Right atrium auricular region (tissue), 2 donors: ENCODE data around the gene AIFM2. TPM values are rescaled to one million over a fixed set of nuclear protein-coding genes. Genes with fewer than 3 reads are reported as not detected.
A peak's percentile ranks its signal among the peaks of the same experiment; 100 is the strongest.

Experiments
- DNase-seq: peaks from one replicate; pipeline ENCODE4 v3.0.0-alpha.2; 2019; ENCODE audit warnings: low spot score
- H3K27ac ChIP-seq, 2 donors: fragments of 200-600 bp; sonication (generic); 1 replicate in 1 of 2; 2 replicates in 1 of 2; pipeline ENCODE4 v1.5.1; 2016 to 2019
- H3K27me3 ChIP-seq, 2 donors: fragments of 200-600 bp; sonication (generic); one replicate each; pipeline versions ENCODE4 v1.5.1 to v1.6.0; 2017 to 2019
- H3K36me3 ChIP-seq: fragments of 200-600 bp; sonication (generic); one replicate; pipeline ENCODE4 v1.5.1; 2016
- H3K4me1 ChIP-seq, 2 donors: fragments of 200-600 bp; sonication (generic); one replicate each; pipeline versions ENCODE4 v1.5.1 to v1.6.0; 2017 to 2019
- H3K4me3 ChIP-seq, 2 donors: fragments of 200-600 bp; sonication (generic); 1 replicate in 1 of 2; 2 replicates in 1 of 2; pipeline ENCODE4 v1.5.1; 2017 to 2019; ENCODE audit warnings: mild to moderate bottlenecking in 1 of 2, moderate library complexity in 1 of 2
- H3K9me3 ChIP-seq, 2 donors: fragments of 200-600 bp; sonication (generic); one replicate each; pipeline ENCODE4 v1.5.1; 2019
- total RNA-seq, 2 donors: library from RNA; depleted of rRNA; stranded (reverse); fragments of >200 nt; gene quantifications; one replicate each; pipeline ENCODE4 v1.1.0, GENCODE V29; 2016
- TF ChIP-seq, protein P1 (sequence below), 2 donors: fragments of 200-600 bp; sonication (generic); IDR thresholded peaks; one replicate each; pipeline ENCODE4 v1.5.1; 2019; ENCODE audit warnings: antibody characterized with exemption in 2 of 2

Gene AIFM2
- total RNA-seq, 2 donors from 2014 or later = 6.2 to 12.0 TPM

DNA sequence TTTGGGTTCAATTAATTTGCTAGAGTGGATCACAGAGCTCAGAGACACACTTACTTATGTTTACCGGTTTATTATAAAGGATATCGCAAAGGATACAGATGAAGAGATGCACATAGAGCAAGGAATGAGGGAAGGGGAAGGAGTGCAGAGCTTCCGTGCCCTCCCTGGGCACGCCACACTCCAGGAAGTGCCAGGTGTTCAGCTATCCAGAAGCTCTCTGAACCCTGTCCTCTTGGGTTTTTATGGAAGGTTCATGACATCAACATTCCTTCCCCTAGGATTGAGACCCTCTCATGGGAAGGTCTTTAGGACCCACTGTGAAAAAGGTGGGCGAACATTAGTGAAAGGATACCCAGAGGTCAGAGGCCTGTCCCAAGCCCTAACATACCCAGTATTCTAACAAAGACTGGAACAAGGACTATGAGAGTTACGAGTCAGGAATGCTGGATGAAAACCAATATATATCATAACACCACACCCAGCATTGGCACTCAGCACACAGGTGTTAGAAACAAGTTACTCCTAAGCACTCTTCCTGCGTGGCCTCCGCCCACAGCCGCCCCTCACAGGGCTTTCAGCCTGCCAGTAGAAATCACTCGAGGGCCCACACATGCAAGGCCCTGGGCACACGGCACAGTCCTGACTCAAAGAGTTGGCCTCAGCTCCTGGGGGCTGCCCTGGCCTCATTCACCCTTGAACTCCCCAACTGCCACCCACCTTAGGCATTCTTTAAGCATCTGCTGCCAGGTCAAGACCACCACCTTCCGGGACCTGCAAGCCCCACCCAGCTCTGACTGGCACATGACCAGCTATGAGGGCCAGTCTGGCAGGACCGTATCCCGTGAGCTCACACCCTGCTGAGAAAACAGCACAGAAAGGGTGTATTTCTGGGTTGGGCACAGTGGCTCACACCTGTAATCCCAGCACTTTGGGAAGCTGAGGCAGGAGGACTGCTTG, 5.6 kb upstream of the AIFM2 start:
- Histone ChIP-seq H3K9me3 (no peaks in the 10 kb centered on the region), H3K27ac (no peak overlapping the region), H3K4me3 (no peak overlapping the region), H3K36me3 (peaks cover 4% of the 10 kb centered on the region), H3K27me3 (no peaks in the 10 kb centered on the region), H3K4me1 (peaks cover 0 to 2% of the 10 kb centered on the region in 2 donors)
- TF ChIP-seq, protein P1, sequence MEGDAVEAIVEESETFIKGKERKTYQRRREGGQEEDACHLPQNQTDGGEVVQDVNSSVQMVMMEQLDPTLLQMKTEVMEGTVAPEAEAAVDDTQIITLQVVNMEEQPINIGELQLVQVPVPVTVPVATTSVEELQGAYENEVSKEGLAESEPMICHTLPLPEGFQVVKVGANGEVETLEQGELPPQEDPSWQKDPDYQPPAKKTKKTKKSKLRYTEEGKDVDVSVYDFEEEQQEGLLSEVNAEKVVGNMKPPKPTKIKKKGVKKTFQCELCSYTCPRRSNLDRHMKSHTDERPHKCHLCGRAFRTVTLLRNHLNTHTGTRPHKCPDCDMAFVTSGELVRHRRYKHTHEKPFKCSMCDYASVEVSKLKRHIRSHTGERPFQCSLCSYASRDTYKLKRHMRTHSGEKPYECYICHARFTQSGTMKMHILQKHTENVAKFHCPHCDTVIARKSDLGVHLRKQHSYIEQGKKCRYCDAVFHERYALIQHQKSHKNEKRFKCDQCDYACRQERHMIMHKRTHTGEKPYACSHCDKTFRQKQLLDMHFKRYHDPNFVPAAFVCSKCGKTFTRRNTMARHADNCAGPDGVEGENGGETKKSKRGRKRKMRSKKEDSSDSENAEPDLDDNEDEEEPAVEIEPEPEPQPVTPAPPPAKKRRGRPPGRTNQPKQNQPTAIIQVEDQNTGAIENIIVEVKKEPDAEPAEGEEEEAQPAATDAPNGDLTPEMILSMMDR (IDR thresholded peaks at IDR 0.05) = no peak
- DNase-seq = no peak

DNA sequence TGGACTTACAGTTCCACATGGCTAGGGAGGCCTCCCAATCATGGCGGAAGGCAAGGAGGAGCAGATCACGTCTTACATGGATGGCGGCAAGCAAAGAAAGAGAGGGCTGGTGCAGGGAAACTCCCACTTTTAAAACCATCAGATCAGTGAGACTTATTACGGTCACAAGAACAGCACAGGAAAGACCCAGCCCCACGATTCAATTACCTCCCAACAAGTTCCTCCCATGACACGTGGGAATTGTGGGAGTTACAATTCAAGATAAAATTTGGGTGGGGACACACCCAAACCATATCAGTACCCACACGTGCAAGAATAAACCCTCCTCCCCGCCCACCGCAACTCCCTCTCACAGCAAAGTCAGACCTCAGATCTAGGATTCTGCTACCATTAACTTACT, 4.5 kb upstream of the AIFM2 start:
- no peaks in the 10 kb centered on the region for H3K9me3 ChIP-seq
- DNase-seq = peak; percentile 38
- peaks cover 4% of the 10 kb centered on the region for H3K36me3 ChIP-seq

DNA sequence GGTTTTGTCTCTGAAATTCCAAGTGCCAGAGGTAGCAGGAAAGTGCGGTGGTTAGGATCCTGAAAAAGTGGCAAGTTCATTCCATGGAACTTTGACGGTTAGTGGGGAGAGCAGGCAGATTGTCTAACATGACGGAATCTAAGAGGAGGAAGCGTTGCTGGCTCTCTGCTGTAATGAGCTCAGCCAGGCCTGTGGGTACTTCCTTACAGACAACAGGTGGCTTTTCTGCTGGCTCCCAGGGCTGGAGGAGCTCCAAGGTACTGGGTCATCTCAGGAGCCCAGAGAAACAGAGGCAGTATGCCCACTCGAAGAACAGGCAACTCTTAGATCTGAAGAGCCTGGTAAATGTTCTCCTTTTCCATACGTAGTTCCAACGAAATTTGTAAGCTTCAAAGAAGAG, 3.1 kb upstream of the AIFM2 start:
- DNase-seq = peak; percentile 16
- H3K9me3 ChIP-seq = no peaks in the 10 kb centered on the region
- H3K36me3 ChIP-seq = peaks cover 4% of the 10 kb centered on the region
- peaks cover 0 to 18% of the 10 kb centered on the region in 2 donors for H3K4me1 ChIP-seq
- no peak overlapping the region for H3K4me3 ChIP-seq
- H3K27me3 ChIP-seq = no peaks in the 10 kb centered on the region
- no peak overlapping the region for H3K27ac ChIP-seq
- TF ChIP-seq, protein P1 (IDR thresholded peaks at IDR 0.05) = no peak

More for the DNA sequence above, 4.5 kb upstream of the AIFM2 start:
- peaks cover 0 to 6% of the 10 kb centered on the region in 2 donors for H3K4me1 ChIP-seq
- no peak overlapping the region for H3K4me3 ChIP-seq
- TF ChIP-seq, protein P1 (IDR thresholded peaks at IDR 0.05) = no peak
- H3K27ac ChIP-seq = no peak overlapping the region
- no peaks in the 10 kb centered on the region for H3K27me3 ChIP-seq

DNA sequence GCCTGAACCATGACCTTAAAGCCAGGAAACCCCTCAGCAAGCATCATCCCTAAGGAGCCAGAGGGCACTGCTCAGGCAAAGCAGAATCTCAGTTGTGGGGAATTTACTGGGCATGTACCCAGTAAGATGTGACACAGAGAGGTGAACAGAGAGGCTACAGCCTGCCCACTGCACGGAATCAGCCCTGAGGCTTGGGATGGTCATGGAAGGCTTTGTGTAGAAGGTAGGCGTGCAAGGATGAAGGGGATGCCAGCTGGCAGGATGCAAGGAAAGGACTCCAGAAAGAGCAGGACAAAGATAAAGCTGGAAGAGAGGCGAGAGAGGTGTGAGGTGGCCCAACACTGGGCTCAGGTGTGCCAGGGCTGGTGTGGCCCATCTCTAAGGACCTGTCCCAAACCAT, 2.4 kb upstream of the AIFM2 start:
- no peak overlapping the region for H3K27ac ChIP-seq
- TF ChIP-seq, protein P1 (IDR thresholded peaks at IDR 0.05) = no peak

DNA sequence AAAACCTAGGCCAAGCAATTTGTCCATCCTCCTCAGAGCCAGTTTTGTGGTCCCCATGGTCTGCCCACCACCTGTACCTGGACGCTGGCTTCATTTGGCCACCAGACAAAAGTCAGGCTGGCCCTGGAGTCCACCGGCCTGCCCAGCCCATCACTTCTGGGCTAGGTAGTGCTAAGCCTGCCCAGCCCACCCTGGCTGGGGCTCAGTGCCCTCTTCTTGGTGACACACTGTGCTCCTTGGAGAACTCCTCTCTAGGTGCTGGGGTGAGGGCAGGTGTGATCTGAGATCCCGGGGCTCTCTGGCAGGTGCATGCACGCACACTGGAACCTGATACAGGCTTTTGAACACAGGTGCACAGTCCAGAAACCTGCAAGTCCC, 1.1 kb downstream of the AIFM2 start:
- Histone ChIP-seq H3K27me3 (no peaks in the 10 kb centered on the region), H3K9me3 (no peaks in the 10 kb centered on the region), H3K36me3 (no peaks in the 10 kb centered on the region), H3K27ac (peak overlapping the region; percentile 84 to 87), H3K4me1 (peaks cover 0 to 18% of the 10 kb centered on the region in 2 donors), H3K4me3 (peak overlapping the region in 1 of 2 donors; percentile 64)
- TF ChIP-seq, protein P1 (IDR thresholded peaks at IDR 0.05) = no peak
- no peak for DNase-seq

More for the DNA sequence above, 2.4 kb upstream of the AIFM2 start:
- Histone ChIP-seq H3K9me3 (no peaks in the 10 kb centered on the region), H3K27me3 (no peaks in the 10 kb centered on the region), H3K4me3 (no peak overlapping the region), H3K36me3 (peaks cover 4% of the 10 kb centered on the region), H3K4me1 (peaks cover 0 to 18% of the 10 kb centered on the region in 2 donors)
- DNase-seq = no peak
